ENCODE measurements around the gene AZIN2. TPM values are rescaled to one million over a fixed set of nuclear protein-coding genes. Genes with fewer than 3 reads are reported as not detected.

The AZIN2 gene
- total RNA-seq, 1 experiment from 2014 or later: 0.39 TPM

GRCh38 chr1:33072707-33073106 is 8.2 kb upstream of the AZIN2 start:
- H3K4me3 Mint-ChIP-seq: no peak overlapping the region
- Histone ChIP-seq H3K79me1 (ENCODE audit: insufficient read depth, low read depth, low read length, poor library complexity, severe bottlenecking) (no peaks in the 10 kb centered on the region), H2BK20ac (ENCODE audit: low read depth, low read length, poor library complexity, severe bottlenecking) (no peak overlapping the region), H3K56ac (ENCODE audit: insufficient read length, low read depth, low read length) (no peak overlapping the region), H3K23ac (ENCODE audit: insufficient read length, low read depth, low read length) (no peak overlapping the region), H3K79me2 (ENCODE audit: insufficient read depth, low read length) (no peaks in the 10 kb centered on the region), H3K18ac (ENCODE audit: insufficient read length, low read depth, low read length) (no peak overlapping the region), H2AFZ (ENCODE audit: low read length) (no peak overlapping the region), H3K23me2 (ENCODE audit: insufficient read length, low read depth, low read length, poor library complexity, severe bottlenecking) (no peaks in the 10 kb centered on the region), H4K5ac (ENCODE audit: insufficient read length, low read depth, low read length) (no peak overlapping the region), H2BK15ac (ENCODE audit: low read depth, low read length) (no peak overlapping the region), H3T11ph (ENCODE audit: low read length) (no peak overlapping the region), H3K4ac (ENCODE audit: low read depth, low read length) (no peak overlapping the region), H3K14ac (ENCODE audit: insufficient read depth, low read length) (no peak overlapping the region), H3K9ac (ENCODE audit: extremely low read depth, insufficient read length, low read length) (no peak overlapping the region), H2BK120ac (ENCODE audit: low read depth, low read length, poor library complexity, severe bottlenecking) (no peak overlapping the region), H3K27ac (ENCODE audit: insufficient read length, low read depth, low read length) (no peak overlapping the region), H3K4me2 (ENCODE audit: insufficient read depth, insufficient read length, low read length) (no peak overlapping the region), H4K91ac (ENCODE audit: insufficient read length, low read depth, low read length) (no peak overlapping the region), H3K27me3 (ENCODE audit: insufficient read depth, low read length) (no peaks in the 10 kb centered on the region), H2AK5ac (ENCODE audit: insufficient read length, low read length) (no peak overlapping the region), H2BK5ac (ENCODE audit: insufficient read length, low read length) (no peak overlapping the region), H4K20me1 (ENCODE audit: control insufficient read depth, insufficient read depth, insufficient read length) (no peaks in the 10 kb centered on the region), H3K4me1 (ENCODE audit: insufficient read depth, low read length) (no peaks in the 10 kb centered on the region), H2BK12ac (ENCODE audit: insufficient read length, low read depth, low read length) (no peak overlapping the region), H4K8ac (replicated peaks; ENCODE audit: insufficient read length, low read depth, low read length) (no peak overlapping the region), H3K9me3 (ENCODE audit: control insufficient read depth, low read depth, low read length) (no peaks in the 10 kb centered on the region)
- DNase-seq: no peak
- no peak overlapping the region for H3K27ac Mint-ChIP-seq
- no peaks in the 10 kb centered on the region for H3K9me3 Mint-ChIP-seq
- no peak for TF ChIP-seq CTCF (conservative IDR thresholded peaks at IDR 0.05)
- peaks cover 0 to 6% of the 10 kb centered on the region in 2 experiments; a peak in 3 of 4 replicates for H3K4me1 Mint-ChIP-seq
- H3K36me3 Mint-ChIP-seq (ENCODE audit: insufficient read depth in 1 of 3, low read depth in 3 of 3): no peaks in the 10 kb centered on the region
- WGBS (ENCODE audit: extremely low coverage, insufficient read length, low lambda C conversion rate): no CpG with 5 or more reads among the region's 2 CpGs
- peaks cover 13% of the 10 kb centered on the region for H3K27me3 Mint-ChIP-seq (ENCODE audit: low read depth)

Data from H9 (cell line).